K562 treated with DMSO at 1 percent for 24 hours (cell line): ENCODE measurements around the gene CLCA4. TPM values are rescaled to one million over a fixed set of nuclear protein-coding genes. Genes with fewer than 3 reads are reported as not detected.

ENCODE experiments used
- total RNA-seq: library from RNA; unstranded; fragments of 300-600 nt; gene quantifications from 2 replicates; pipeline ENCODE4 v1.2.3, GENCODE V29; 2022; ENCODE audit warnings: low read depth; ENCODE audit not compliant: insufficient read depth

Gene CLCA4
- not detected in 2 replicates for total RNA-seq

GRCh38 chr1:86546787-86547221 lies at the start of gene CLCA4:
Gene CLCA4 (plus strand): TSS chr1:86547078. CDS start chr1:86547120, 42 bp downstream.

Other genes starting within 250 kb of the CLCA4 start
- gene ODF2L, start 150.8 kb upstream of the CLCA4 start, total RNA-seq = 1.7 and 5.5 TPM in 2 replicates
- not detected in 2 replicates for gene CLCA2, start 122.9 kb upstream of the CLCA4 start, total RNA-seq
- gene CLCA1, start 78.2 kb upstream of the CLCA4 start, total RNA-seq = 0.89 and 1.5 TPM in 2 replicates
- 13.4 and 16.4 TPM in 2 replicates for gene SH3GLB1, start 157.5 kb downstream of the CLCA4 start, total RNA-seq